ENCODE data around the gene PCDHA1. TPM values are rescaled to one million over a fixed set of nuclear protein-coding genes. Genes with fewer than 3 reads are reported as not detected.
"Not testable (repeated sequence)": the region's sequence is repeated elsewhere in the genome, so short reads cannot be mapped to it uniquely, and the experiment has no call there.

PCDHA1 gene
- total and polyA plus RNA-seq, 2 of the 13 experiments (the other 11 are each of a cell fraction or from before 2014, with no cell fraction given) = not detected

DNA sequence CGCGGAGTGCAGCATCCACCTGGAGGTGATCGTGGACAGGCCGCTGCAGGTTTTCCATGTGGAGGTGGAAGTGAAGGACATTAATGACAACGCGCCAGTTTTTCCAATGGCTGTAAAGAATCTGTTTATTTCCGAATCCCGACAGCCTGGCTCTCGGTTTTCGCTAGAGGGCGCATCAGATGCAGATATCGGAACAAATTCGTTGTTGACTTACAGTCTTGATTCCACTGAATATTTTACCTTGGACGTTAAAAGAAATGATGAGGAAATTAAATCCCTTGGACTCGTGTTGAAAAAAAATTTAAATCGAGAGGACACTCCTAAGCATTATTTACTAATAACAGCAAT lies 15.5 kb downstream of the PCDHA1 start (continued):
- TF ChIP-seq, protein P1, sequence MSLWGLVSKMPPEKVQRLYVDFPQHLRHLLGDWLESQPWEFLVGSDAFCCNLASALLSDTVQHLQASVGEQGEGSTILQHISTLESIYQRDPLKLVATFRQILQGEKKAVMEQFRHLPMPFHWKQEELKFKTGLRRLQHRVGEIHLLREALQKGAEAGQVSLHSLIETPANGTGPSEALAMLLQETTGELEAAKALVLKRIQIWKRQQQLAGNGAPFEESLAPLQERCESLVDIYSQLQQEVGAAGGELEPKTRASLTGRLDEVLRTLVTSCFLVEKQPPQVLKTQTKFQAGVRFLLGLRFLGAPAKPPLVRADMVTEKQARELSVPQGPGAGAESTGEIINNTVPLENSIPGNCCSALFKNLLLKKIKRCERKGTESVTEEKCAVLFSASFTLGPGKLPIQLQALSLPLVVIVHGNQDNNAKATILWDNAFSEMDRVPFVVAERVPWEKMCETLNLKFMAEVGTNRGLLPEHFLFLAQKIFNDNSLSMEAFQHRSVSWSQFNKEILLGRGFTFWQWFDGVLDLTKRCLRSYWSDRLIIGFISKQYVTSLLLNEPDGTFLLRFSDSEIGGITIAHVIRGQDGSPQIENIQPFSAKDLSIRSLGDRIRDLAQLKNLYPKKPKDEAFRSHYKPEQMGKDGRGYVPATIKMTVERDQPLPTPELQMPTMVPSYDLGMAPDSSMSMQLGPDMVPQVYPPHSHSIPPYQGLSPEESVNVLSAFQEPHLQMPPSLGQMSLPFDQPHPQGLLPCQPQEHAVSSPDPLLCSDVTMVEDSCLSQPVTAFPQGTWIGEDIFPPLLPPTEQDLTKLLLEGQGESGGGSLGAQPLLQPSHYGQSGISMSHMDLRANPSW (CRISPR knock-in tag; IDR thresholded peaks at IDR 0.05; ENCODE audit: borderline replicate concordance) = no peak
- TF ChIP-seq ZFP90 (CRISPR knock-in tag; IDR thresholded peaks at IDR 0.05; ENCODE audit: borderline replicate concordance) (no peak), MLLT10 (CRISPR knock-in tag; IDR thresholded peaks at IDR 0.05) (no peak), PHF5A (CRISPR knock-in tag; IDR thresholded peaks at IDR 0.05; ENCODE audit: low read depth, unreplicated experiment) (no peak), SRSF1 (optimal IDR thresholded peaks at IDR 0.05; ENCODE audit: low read depth, low read length) (no peak), ZIK1 (CRISPR knock-in tag; IDR thresholded peaks at IDR 0.05; ENCODE audit: borderline replicate concordance, low read depth) (no peak), PHF21A (CRISPR knock-in tag; IDR thresholded peaks at IDR 0.05) (no peak), ZNF567 (CRISPR knock-in tag; IDR thresholded peaks at IDR 0.05; ENCODE audit: borderline replicate concordance) (no peak), TRIM24 (CRISPR knock-in tag; IDR thresholded peaks at IDR 0.05) (no peak)
- TF ChIP-seq, protein P2, sequence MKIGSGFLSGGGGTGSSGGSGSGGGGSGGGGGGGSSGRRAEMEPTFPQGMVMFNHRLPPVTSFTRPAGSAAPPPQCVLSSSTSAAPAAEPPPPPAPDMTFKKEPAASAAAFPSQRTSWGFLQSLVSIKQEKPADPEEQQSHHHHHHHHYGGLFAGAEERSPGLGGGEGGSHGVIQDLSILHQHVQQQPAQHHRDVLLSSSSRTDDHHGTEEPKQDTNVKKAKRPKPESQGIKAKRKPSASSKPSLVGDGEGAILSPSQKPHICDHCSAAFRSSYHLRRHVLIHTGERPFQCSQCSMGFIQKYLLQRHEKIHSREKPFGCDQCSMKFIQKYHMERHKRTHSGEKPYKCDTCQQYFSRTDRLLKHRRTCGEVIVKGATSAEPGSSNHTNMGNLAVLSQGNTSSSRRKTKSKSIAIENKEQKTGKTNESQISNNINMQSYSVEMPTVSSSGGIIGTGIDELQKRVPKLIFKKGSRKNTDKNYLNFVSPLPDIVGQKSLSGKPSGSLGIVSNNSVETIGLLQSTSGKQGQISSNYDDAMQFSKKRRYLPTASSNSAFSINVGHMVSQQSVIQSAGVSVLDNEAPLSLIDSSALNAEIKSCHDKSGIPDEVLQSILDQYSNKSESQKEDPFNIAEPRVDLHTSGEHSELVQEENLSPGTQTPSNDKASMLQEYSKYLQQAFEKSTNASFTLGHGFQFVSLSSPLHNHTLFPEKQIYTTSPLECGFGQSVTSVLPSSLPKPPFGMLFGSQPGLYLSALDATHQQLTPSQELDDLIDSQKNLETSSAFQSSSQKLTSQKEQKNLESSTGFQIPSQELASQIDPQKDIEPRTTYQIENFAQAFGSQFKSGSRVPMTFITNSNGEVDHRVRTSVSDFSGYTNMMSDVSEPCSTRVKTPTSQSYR (CRISPR knock-in tag; IDR thresholded peaks at IDR 0.05; ENCODE audit: borderline replicate concordance) = no peak
- TF ChIP-seq, protein P3, sequence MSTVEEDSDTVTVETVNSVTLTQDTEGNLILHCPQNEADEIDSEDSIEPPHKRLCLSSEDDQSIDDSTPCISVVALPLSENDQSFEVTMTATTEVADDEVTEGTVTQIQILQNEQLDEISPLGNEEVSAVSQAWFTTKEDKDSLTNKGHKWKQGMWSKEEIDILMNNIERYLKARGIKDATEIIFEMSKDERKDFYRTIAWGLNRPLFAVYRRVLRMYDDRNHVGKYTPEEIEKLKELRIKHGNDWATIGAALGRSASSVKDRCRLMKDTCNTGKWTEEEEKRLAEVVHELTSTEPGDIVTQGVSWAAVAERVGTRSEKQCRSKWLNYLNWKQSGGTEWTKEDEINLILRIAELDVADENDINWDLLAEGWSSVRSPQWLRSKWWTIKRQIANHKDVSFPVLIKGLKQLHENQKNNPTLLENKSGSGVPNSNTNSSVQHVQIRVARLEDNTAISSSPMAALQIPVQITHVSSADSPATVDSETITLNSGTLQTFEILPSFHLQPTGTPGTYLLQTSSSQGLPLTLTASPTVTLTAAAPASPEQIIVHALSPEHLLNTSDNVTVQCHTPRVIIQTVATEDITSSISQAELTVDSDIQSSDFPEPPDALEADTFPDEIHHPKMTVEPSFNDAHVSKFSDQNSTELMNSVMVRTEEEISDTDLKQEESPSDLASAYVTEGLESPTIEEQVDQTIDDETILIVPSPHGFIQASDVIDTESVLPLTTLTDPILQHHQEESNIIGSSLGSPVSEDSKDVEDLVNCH (CRISPR knock-in tag; IDR thresholded peaks at IDR 0.05) = no peak

DNA sequence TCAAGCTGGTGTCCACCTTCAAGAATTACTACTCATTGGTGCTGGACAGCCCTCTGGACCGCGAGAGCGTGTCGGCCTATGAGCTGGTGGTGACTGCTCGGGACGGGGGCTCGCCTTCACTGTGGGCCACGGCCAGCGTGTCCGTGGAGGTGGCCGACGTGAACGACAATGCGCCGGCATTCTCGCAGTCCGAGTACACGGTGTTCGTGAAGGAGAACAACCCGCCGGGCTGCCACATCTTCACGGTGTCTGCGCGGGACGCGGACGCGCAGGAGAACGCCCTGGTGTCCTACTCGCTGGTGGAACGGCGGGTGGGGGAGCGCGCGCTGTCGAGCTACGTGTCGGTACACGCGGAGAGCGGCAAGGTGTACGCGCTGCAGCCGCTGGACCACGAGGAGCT lies 16.4 kb downstream of the PCDHA1 start:
- H3K4me1 ChIP-seq (ENCODE audit: insufficient read depth, low read length); FAIRE-seq; CTCF ChIA-PET (ENCODE audit: low intra/inter-chr PET ratio, low total read pairs); H4K20me1 ChIP-seq (ENCODE audit: insufficient read depth, low read length); intact Hi-C loops (cut with micrococcal nuclease; ENCODE audit: unreplicated experiment); in situ Hi-C loops (cut with HindIII; ENCODE audit: extremely low pct_ligation_motif_present, low pct_unique_long_range_greater_than_20kb); H3K79me2 ChIP-seq (ENCODE audit: insufficient read depth, low read length); H3K9ac ChIP-seq (ENCODE audit: insufficient read depth, low read depth, low read length); BruUV-seq (replicated peaks); H2AFZ ChIP-seq (ENCODE audit: low read length); H3K27me3 ChIP-seq (ENCODE audit: control insufficient read depth in 1 of 2, insufficient read depth in 2 of 2, low read length in 2 of 2); H3K4me3 ChIP-seq (replicated peaks in 1 of 3; ENCODE audit: insufficient read depth in 1 of 3, low read depth in 2 of 3, low read length in 3 of 3); H3K36me3 ChIP-seq (replicated peaks in 1 of 2; ENCODE audit: control insufficient read depth in 1 of 2, insufficient read depth in 2 of 2, low read length in 2 of 2); H3K27ac ChIP-seq (ENCODE audit: extremely low read length, insufficient read depth, low read length); DNase-seq (ENCODE audit: low spot score); POLR2A ChIA-PET; H3K4me2 ChIP-seq (ENCODE audit: low read depth, low read length); ATAC-seq: not testable (repeated sequence)
- H3K9me3 ChIP-seq (ENCODE audit: low read length) = peaks cover 21% of the 10 kb centered on the region
- WGBS (ENCODE audit: low lambda C conversion rate) = 83% methylated on average over 45 of the region's 45 CpGs
